ENCODE results near the gene PLCG2. TPM values are rescaled to one million over a fixed set of nuclear protein-coding genes. Genes with fewer than 3 reads are reported as not detected.

Gene PLCG2
- total RNA-seq, 1 experiment from 2014 or later: 6.0 TPM

DNA sequence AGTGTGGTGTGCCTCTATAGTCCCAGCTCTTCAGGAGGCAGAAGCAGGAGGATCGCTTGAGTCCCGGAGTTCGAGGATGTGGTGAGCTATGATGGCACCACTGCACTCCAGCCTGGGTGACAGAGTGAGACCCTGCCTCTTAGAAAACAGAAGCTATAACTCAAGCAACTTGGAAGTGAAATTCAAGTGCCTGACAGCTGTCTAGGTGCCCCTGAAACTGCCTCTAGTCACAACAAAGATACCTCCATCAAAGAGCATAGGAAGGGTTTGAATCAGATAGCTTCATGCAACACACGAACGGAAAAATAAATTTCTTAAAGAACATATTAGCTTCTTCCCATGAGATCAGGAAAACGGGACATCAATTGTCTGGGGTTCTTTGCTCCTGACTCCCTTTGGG, 860 bp upstream of the PLCG2 start:
- peak overlapping the region; percentile 54 to 80 for H3K4me3 Mint-ChIP-seq
- Histone ChIP-seq H3K27ac (ENCODE audit: insufficient read length, low read depth, low read length) (no peak overlapping the region), H3K27me3 (ENCODE audit: insufficient read depth, low read length) (peaks cover 18% of the 10 kb centered on the region), H2BK5ac (ENCODE audit: insufficient read length, low read length) (no peak overlapping the region), H4K20me1 (ENCODE audit: control insufficient read depth, insufficient read depth, insufficient read length) (no peaks in the 10 kb centered on the region), H3K14ac (ENCODE audit: insufficient read depth, low read length) (no peak overlapping the region), H3T11ph (ENCODE audit: low read length) (no peak overlapping the region), H3K4ac (ENCODE audit: low read depth, low read length) (no peak overlapping the region), H4K91ac (ENCODE audit: insufficient read length, low read depth, low read length) (no peak overlapping the region), H3K9ac (ENCODE audit: extremely low read depth, insufficient read length, low read length) (no peak overlapping the region), H4K5ac (ENCODE audit: insufficient read length, low read depth, low read length) (no peak overlapping the region), H3K4me1 (ENCODE audit: insufficient read depth, low read length) (no peaks in the 10 kb centered on the region), H2BK120ac (ENCODE audit: low read depth, low read length, poor library complexity, severe bottlenecking) (no peak overlapping the region), H2BK15ac (ENCODE audit: low read depth, low read length) (no peak overlapping the region), H2AFZ (ENCODE audit: low read length) (no peak overlapping the region), H2AK5ac (ENCODE audit: insufficient read length, low read length) (no peak overlapping the region), H3K4me2 (ENCODE audit: insufficient read depth, insufficient read length, low read length) (peak overlapping the region; percentile 86), H4K8ac (replicated peaks; ENCODE audit: insufficient read length, low read depth, low read length) (no peak overlapping the region), H3K23ac (ENCODE audit: insufficient read length, low read depth, low read length) (no peak overlapping the region), H3K56ac (ENCODE audit: insufficient read length, low read depth, low read length) (no peak overlapping the region), H2BK12ac (ENCODE audit: insufficient read length, low read depth, low read length) (no peak overlapping the region), H3K79me2 (ENCODE audit: insufficient read depth, low read length) (no peaks in the 10 kb centered on the region), H3K23me2 (ENCODE audit: insufficient read length, low read depth, low read length, poor library complexity, severe bottlenecking) (peaks cover 6% of the 10 kb centered on the region), H2BK20ac (ENCODE audit: low read depth, low read length, poor library complexity, severe bottlenecking) (no peak overlapping the region), H3K79me1 (ENCODE audit: insufficient read depth, low read depth, low read length, poor library complexity, severe bottlenecking) (no peaks in the 10 kb centered on the region), H3K18ac (ENCODE audit: insufficient read length, low read depth, low read length) (no peak overlapping the region), H3K9me3 (ENCODE audit: control insufficient read depth, low read depth, low read length) (no peaks in the 10 kb centered on the region)
- H3K36me3 Mint-ChIP-seq (ENCODE audit: insufficient read depth in 1 of 3, low read depth in 3 of 3): no peaks in the 10 kb centered on the region; a peak in 3 of 7 replicates
- TF ChIP-seq CTCF (conservative IDR thresholded peaks at IDR 0.05): no peak
- H3K9me3 Mint-ChIP-seq: peaks cover 0 to 2% of the 10 kb centered on the region in 2 experiments; a peak in 2 of 5 replicates
- H3K27me3 Mint-ChIP-seq (ENCODE audit: low read depth): peaks cover 78% of the 10 kb centered on the region
- H3K4me1 Mint-ChIP-seq: peaks cover 11 to 14% of the 10 kb centered on the region in 2 experiments; a peak in 3 of 4 replicates
- no CpG with 5 or more reads among the region's 6 CpGs for WGBS (ENCODE audit: extremely low coverage, insufficient read length, low lambda C conversion rate)
- H3K27ac Mint-ChIP-seq: no peak overlapping the region
- DNase-seq: no peak
